ENCODE results near the gene ACOXL. TPM values are rescaled to one million over a fixed set of nuclear protein-coding genes. Genes with fewer than 3 reads are reported as not detected.

ACOXL gene
- total and polyA plus RNA-seq, 2 donors (not counting 3 experiments of a cell fraction or from before 2014, with no cell fraction given), result not detected

- no peak overlapping the region for H3K27ac ChIP-seq (ENCODE audit: insufficient read depth, low read depth, low read length)
- no peak overlapping the region for H3K9ac ChIP-seq (replicated peaks; ENCODE audit: extremely low read depth, insufficient read depth, low read length)
- H3K9me1 ChIP-seq (replicated peaks; ENCODE audit: control insufficient read depth, extremely low read depth, insufficient read depth, low read length), result no peaks in the 10 kb centered on the region
- FAIRE-seq, result no peak
- CTCF ChIA-PET, result interaction anchor here (1.2 kb wide), 1 partner anchor 704 kb away, joined by 3 read pairs; no protein-coding TSS in a partner anchor
- DNase-seq (ENCODE audit: low read depth, low spot score), result no peak
- H3K79me2 ChIP-seq (ENCODE audit: control insufficient read depth, insufficient read depth, low read length), result no peaks in the 10 kb centered on the region
- H3K4me2 ChIP-seq (ENCODE audit: insufficient read depth, low read length), result no peak overlapping the region
- H3K4me3 ChIP-seq (replicated peaks in 1 of 3; ENCODE audit: insufficient read depth in 1 of 3, low read depth in 1 of 3, low read length in 3 of 3), result no peak overlapping the region
- no peak for TF ChIP-seq JUN (IDR thresholded peaks at IDR 0.05; ENCODE audit: borderline replicate concordance, insufficient read depth, insufficient read length, low read depth)
- H4K20me1 ChIP-seq (replicated peaks; ENCODE audit: control insufficient read depth, extremely low read depth, insufficient read depth, low read length), result no peaks in the 10 kb centered on the region
- intact Hi-C loops (cut with micrococcal nuclease) (no loop called here), dilution Hi-C loops (cut with MboI; ENCODE audit: extremely low pct_ligation_motif_present, low sequenced_read_pairs) (no loop called here)
- H3K9me3 ChIP-seq (replicated peaks; ENCODE audit: control insufficient read depth, insufficient read depth, low read length), result no peaks in the 10 kb centered on the region
- POLR2A ChIA-PET, result no interaction called here
- BruUV-seq (replicated peaks), result no TSS peak
- H3K36me3 ChIP-seq (ENCODE audit: control insufficient read depth in 2 of 2, extremely low read depth in 1 of 2, insufficient read depth in 2 of 2, low read length in 2 of 2), result no peaks in the 10 kb centered on the region
- no peak overlapping the region for H2AFZ ChIP-seq (ENCODE audit: low read depth, low read length)
- peaks cover 35 to 41% of the 10 kb centered on the region in 2 experiments for H3K27me3 ChIP-seq (ENCODE audit: control insufficient read depth in 2 of 2, insufficient read depth in 2 of 2, low read length in 2 of 2)
- no peaks in the 10 kb centered on the region for H3K4me1 ChIP-seq (ENCODE audit: control insufficient read depth, extremely low read depth, insufficient read depth, low read length)
Measured at GRCh38 chr2:110998311-110998710, 265.9 kb downstream of the ACOXL start.

DNA sequence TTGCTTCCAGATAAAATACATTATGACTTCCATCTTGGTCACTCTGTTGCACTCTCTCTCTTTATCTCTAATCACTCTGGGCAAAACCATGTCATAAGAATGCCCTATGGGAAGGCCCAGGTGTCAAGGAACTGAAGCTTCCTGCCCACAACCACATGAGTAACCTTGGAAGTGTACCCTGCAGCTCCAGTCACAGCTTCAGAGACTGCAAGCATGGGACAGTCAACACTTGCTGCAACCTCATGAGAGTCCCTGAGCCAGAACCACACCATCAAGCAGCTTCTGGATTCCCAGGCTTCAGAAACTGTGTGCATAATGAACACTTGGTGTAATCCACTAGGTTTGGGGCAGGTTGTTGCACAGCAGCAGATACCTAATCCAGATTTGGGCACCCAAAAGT is 267.3 kb downstream of the ACOXL start:
- H3K4me1 ChIP-seq (ENCODE audit: control insufficient read depth, extremely low read depth, insufficient read depth, low read length), result no peaks in the 10 kb centered on the region
- ChIA-PET CTCF (no interaction called here), POLR2A (no interaction called here)
- dilution Hi-C loops (cut with MboI; ENCODE audit: extremely low pct_ligation_motif_present, low sequenced_read_pairs), result no loop called here
- BruUV-seq (replicated peaks), result no TSS peak
- no peaks in the 10 kb centered on the region for H3K9me1 ChIP-seq (replicated peaks; ENCODE audit: control insufficient read depth, extremely low read depth, insufficient read depth, low read length)
- TF ChIP-seq JUN (IDR thresholded peaks at IDR 0.05; ENCODE audit: borderline replicate concordance, insufficient read depth, insufficient read length, low read depth) (no peak), POLR2A (IDR thresholded peaks at IDR 0.05; ENCODE audit: low read depth, low read length) (no peak), POLR2AphosphoS5 (IDR thresholded peaks at IDR 0.05; ENCODE audit: insufficient read depth, low read depth, low read length) (no peak), GATA2 (IDR thresholded peaks at IDR 0.05; ENCODE audit: insufficient read depth, insufficient read length, low read depth, low read length) (no peak), EZH2 (IDR thresholded peaks at IDR 0.05; ENCODE audit: borderline replicate concordance, low read depth, low read length, severe bottlenecking) (no peak), MAX (IDR thresholded peaks at IDR 0.05; ENCODE audit: insufficient read depth, insufficient read length) (no peak), CTCF (IDR thresholded peaks at IDR 0.05; ENCODE audit: extremely low read depth in 1 of 2, insufficient read depth in 1 of 2, low read depth in 1 of 2, low read length in 2 of 2) (no peak), MYC (IDR thresholded peaks at IDR 0.05; ENCODE audit: low read depth, low read length) (no peak)
- FAIRE-seq, result no peak
- H4K20me1 ChIP-seq (replicated peaks; ENCODE audit: control insufficient read depth, extremely low read depth, insufficient read depth, low read length), result no peaks in the 10 kb centered on the region
- no peak overlapping the region for H2AFZ ChIP-seq (ENCODE audit: low read depth, low read length)
- no peaks in the 10 kb centered on the region for H3K79me2 ChIP-seq (ENCODE audit: control insufficient read depth, insufficient read depth, low read length)
- H3K27ac ChIP-seq (ENCODE audit: insufficient read depth, low read depth, low read length), result no peak overlapping the region
- no peaks in the 10 kb centered on the region for H3K9me3 ChIP-seq (replicated peaks; ENCODE audit: control insufficient read depth, insufficient read depth, low read length)
- H3K4me2 ChIP-seq (ENCODE audit: insufficient read depth, low read length), result no peak overlapping the region
- no peak overlapping the region for H3K9ac ChIP-seq (replicated peaks; ENCODE audit: extremely low read depth, insufficient read depth, low read length)
- no peak for DNase-seq (ENCODE audit: low read depth, low spot score)
- no peak overlapping the region for H3K4me3 ChIP-seq (replicated peaks in 1 of 3; ENCODE audit: insufficient read depth in 1 of 3, low read depth in 1 of 3, low read length in 3 of 3)
- peaks cover 35 to 39% of the 10 kb centered on the region in 2 experiments for H3K27me3 ChIP-seq (ENCODE audit: control insufficient read depth in 2 of 2, insufficient read depth in 2 of 2, low read length in 2 of 2)
- no peaks in the 10 kb centered on the region for H3K36me3 ChIP-seq (ENCODE audit: control insufficient read depth in 2 of 2, extremely low read depth in 1 of 2, insufficient read depth in 2 of 2, low read length in 2 of 2)
- intact Hi-C loops (cut with micrococcal nuclease), result no loop called here
